A673 (cell line): ENCODE measurements around the gene SELENOK. TPM values are rescaled to one million over a fixed set of nuclear protein-coding genes. Genes with fewer than 3 reads are reported as not detected.

Source experiments
- BruUV-seq: library from RNA; stranded (reverse); fragments of 400-500 nt; replicated peaks from 2 replicates; lab custom pipeline; 2021; lab: Mats Ljungman, UMichigan
- CTCF ChIA-PET: fragments of 300-600 bp; sonication (Branson Sonifier 250); formaldehyde crosslinking; loops from one replicate; lab custom pipeline; 2022; ENCODE audit warnings: antibody characterized with exemption; lab: Charles Lee
- POLR2A ChIA-PET: fragments of 300-600 bp; sonication (Branson Sonifier 250); formaldehyde crosslinking; loops from one replicate; lab custom pipeline; 2022; ENCODE audit warnings: antibody characterized with exemption; ENCODE audit not compliant: low non-redundant PET; lab: Charles Lee
- DNase-seq: peaks from one replicate; pipeline ENCODE4 v3.0.0-alpha.2; 2015; ENCODE audit warnings: low spot score
- H3K27ac ChIP-seq: fragments of 200-600 bp; sonication (generic); 2 replicates; pipeline ENCODE4 v1.5.1; 2016; ENCODE audit warnings: mixed run types, low read depth, mild to moderate bottlenecking, mixed read lengths, antibody characterized with exemption, low read length; ENCODE audit not compliant: poor library complexity, severe bottlenecking
- H3K27me3 ChIP-seq: fragments of 200-600 bp; sonication (generic); replicated peaks from 2 replicates; pipeline ENCODE4 v1.6.1; 2017; ENCODE audit warnings: mixed run types, low read depth, mild to moderate bottlenecking, mixed read lengths, antibody characterized with exemption, low read length; ENCODE audit not compliant: insufficient read depth, poor library complexity
- H3K36me3 ChIP-seq: fragments of 200-600 bp; sonication (generic); 2 replicates; pipeline ENCODE4 v1.6.1; 2016; ENCODE audit warnings: mixed run types, mild to moderate bottlenecking, mixed read lengths, antibody characterized with exemption, low read length; ENCODE audit not compliant: insufficient read depth, poor library complexity, severe bottlenecking
- H3K4me1 ChIP-seq: fragments of 200-600 bp; sonication (generic); 2 replicates; pipeline ENCODE4 v1.6.1; 2017; ENCODE audit warnings: mixed run types, mild to moderate bottlenecking, mixed read lengths, antibody characterized with exemption, low read length; ENCODE audit not compliant: insufficient read depth, poor library complexity, severe bottlenecking
- H3K4me3 ChIP-seq: fragments of 200-600 bp; sonication (generic); 2 replicates; pipeline ENCODE4 v1.5.1; 2016; ENCODE audit warnings: low read depth, mixed run types, mild to moderate bottlenecking, mixed read lengths, low read length; ENCODE audit not compliant: poor library complexity, severe bottlenecking
- H3K9me3 ChIP-seq: fragments of 200-600 bp; sonication (generic); 2 replicates; pipeline ENCODE4 v1.6.1; 2016; ENCODE audit warnings: mixed run types, low read depth, mild to moderate bottlenecking, mixed read lengths, antibody characterized with exemption, low read length; ENCODE audit not compliant: poor library complexity, severe bottlenecking
- EZH2 ChIP-seq: fragments of 200-600 bp; sonication (generic); IDR thresholded peaks from 2 replicates; pipeline ENCODE4 v1.6.1; 2017; ENCODE audit warnings: borderline replicate concordance, low read depth, mild to moderate bottlenecking, mixed read lengths, antibody characterized with exemption, low read length; ENCODE audit not compliant: poor library complexity, severe bottlenecking
- intact Hi-C: fragments of 100-400 bp; cut with micrococcal nuclease; formaldehyde crosslinking; loops from one replicate; pipeline ENCODE4 v1.10.0; 2022; ENCODE audit not compliant: unreplicated experiment
- total RNA-seq: library from RNA; stranded (reverse); gene quantifications from 2 replicates; pipeline ENCODE4 v1.2.3, GENCODE V29; 2021
- TF ChIP-seq, protein P1 (sequence below): fragments of 300-800, 200-600 bp; sonication (generic); conservative IDR thresholded peaks from 2 replicates; pipeline ENCODE4 v1.5.1; 2017; ENCODE audit warnings: low read depth, mild to moderate bottlenecking, antibody characterized with exemption, low read length, moderate library complexity, mixed read lengths

SELENOK gene
- total RNA-seq, 1 experiment from 2014 or later = 19.9 TPM

GRCh38 chr3:53837331-53837730 lies 54.3 kb downstream of the SELENOK start:
- ChIA-PET POLR2A (no interaction called here), CTCF (no interaction called here)
- TF ChIP-seq, protein P1, sequence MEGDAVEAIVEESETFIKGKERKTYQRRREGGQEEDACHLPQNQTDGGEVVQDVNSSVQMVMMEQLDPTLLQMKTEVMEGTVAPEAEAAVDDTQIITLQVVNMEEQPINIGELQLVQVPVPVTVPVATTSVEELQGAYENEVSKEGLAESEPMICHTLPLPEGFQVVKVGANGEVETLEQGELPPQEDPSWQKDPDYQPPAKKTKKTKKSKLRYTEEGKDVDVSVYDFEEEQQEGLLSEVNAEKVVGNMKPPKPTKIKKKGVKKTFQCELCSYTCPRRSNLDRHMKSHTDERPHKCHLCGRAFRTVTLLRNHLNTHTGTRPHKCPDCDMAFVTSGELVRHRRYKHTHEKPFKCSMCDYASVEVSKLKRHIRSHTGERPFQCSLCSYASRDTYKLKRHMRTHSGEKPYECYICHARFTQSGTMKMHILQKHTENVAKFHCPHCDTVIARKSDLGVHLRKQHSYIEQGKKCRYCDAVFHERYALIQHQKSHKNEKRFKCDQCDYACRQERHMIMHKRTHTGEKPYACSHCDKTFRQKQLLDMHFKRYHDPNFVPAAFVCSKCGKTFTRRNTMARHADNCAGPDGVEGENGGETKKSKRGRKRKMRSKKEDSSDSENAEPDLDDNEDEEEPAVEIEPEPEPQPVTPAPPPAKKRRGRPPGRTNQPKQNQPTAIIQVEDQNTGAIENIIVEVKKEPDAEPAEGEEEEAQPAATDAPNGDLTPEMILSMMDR = no peak
- TF ChIP-seq EZH2 = no peak
- H3K4me3 ChIP-seq = no peak overlapping the region
- H3K36me3 ChIP-seq = no peaks in the 10 kb centered on the region
- BruUV-seq = no TSS peak
- no peaks in the 10 kb centered on the region for H3K27me3 ChIP-seq
- intact Hi-C loops = no loop called here
- no peak overlapping the region for H3K27ac ChIP-seq
- H3K4me1 ChIP-seq = no peaks in the 10 kb centered on the region
- no peak for DNase-seq
- no peaks in the 10 kb centered on the region for H3K9me3 ChIP-seq

DNA sequence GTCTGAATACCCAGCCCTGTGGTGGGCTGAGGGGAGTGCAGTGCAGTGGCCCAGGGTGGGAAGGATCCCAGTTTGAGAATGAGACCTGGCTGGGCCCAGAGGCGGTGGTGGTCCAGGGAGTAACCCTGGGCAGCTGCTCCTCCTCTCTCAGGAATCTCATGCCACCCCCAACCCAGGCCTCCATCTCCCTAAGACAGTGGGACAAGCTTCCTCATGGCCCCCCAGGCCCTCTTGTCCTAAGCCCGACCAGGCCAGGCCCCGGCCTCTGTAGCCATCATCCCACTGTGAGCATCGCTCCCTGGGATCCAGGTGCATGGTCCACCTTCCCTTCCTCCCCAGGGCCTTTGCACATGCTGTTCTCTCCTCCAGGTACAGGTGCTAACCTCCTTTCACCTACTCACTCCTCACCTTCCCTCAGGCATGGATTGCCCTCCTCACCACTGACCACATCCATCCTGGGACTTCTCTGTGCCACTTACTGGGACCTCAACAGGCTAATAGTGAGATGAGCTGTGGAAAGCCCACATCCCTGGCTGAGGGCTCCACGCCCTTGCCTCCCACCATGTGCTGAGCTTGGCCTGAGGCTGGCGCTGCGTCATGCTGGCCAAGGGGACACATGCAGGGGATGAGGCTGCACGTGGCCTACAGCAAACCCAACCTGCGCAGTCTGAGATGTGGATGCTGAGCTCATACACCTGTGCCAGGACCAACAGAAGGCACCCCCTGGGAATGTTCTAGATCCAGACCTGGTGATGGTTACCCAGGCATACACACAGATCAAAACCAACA lies 55.4 kb downstream of the SELENOK start:
- Histone ChIP-seq H3K27me3 (no peaks in the 10 kb centered on the region), H3K36me3 (no peaks in the 10 kb centered on the region), H3K9me3 (no peaks in the 10 kb centered on the region), H3K4me1 (no peaks in the 10 kb centered on the region), H3K4me3 (no peak overlapping the region), H3K27ac (no peak overlapping the region)
- ChIA-PET CTCF (no interaction called here), POLR2A (no interaction called here)
- no peak for DNase-seq
- no TSS peak for BruUV-seq
- intact Hi-C loops = no loop called here
- no peak for TF ChIP-seq EZH2
- TF ChIP-seq, protein P1 = no peak

DNA sequence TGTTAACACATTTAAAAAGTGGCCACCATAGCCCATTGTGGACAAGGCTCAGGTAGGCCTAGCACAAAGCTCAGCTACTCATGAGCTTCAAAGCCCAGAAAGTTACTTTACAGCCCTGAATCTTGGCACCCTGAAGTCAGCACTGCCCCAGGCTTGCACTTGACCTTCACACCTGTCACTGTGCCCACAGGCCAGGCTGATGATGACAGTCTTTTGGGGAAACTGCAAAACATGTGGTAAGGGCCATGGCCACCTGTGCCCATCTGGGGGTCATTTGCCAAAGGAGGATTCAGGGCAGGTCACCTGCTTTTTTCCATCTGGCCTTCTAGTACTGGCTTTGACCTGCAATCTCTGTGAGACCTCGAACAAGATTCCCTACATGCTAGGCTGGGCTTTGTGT lies 56.4 kb downstream of the SELENOK start:
- POLR2A ChIA-PET = no interaction called here
- intact Hi-C loops = no loop called here
- no TSS peak for BruUV-seq

More for the DNA sequence above, 56.4 kb downstream of the SELENOK start:
- DNase-seq = no peak
- CTCF ChIA-PET = no interaction called here
- no peaks in the 10 kb centered on the region for H3K36me3 ChIP-seq
- H3K27ac ChIP-seq = no peak overlapping the region
- H3K27me3 ChIP-seq = no peaks in the 10 kb centered on the region
- H3K4me1 ChIP-seq = no peaks in the 10 kb centered on the region
- no peak overlapping the region for H3K4me3 ChIP-seq
- no peaks in the 10 kb centered on the region for H3K9me3 ChIP-seq
- TF ChIP-seq, protein P1 = no peak
- no peak for TF ChIP-seq EZH2
